Transverse colon (tissue), 4 donors: Measurements from ENCODE around the gene DDB1. TPM values are rescaled to one million over a fixed set of nuclear protein-coding genes. Genes with fewer than 3 reads are reported as not detected.

ENCODE experiments used
- DNase-seq: peaks from one replicate; pipeline ENCODE4 v3.0.0-alpha.2; 2019
- H3K27ac ChIP-seq, 4 donors: fragments of 200-600 bp; sonication (generic); 2 replicates each; pipeline ENCODE4 v1.5.1; 2016 to 2018; ENCODE audit warnings: inconsistent platforms in 4 of 4
- H3K27me3 ChIP-seq: fragments of 200-600 bp; sonication (generic); 2 replicates; pipeline ENCODE4 v1.5.1; 2017; ENCODE audit warnings: inconsistent platforms
- H3K36me3 ChIP-seq, 4 donors: fragments of 200-600 bp; sonication (generic); 2 replicates each; pipeline ENCODE4 v1.5.1; 2017 to 2019; ENCODE audit warnings: inconsistent platforms in 4 of 4
- H3K4me1 ChIP-seq, 4 donors: fragments of 200-600 bp; sonication (generic); 2 replicates each; pipeline ENCODE4 v1.5.1; 2017 to 2020; ENCODE audit warnings: inconsistent platforms in 4 of 4
- H3K4me3 ChIP-seq, 4 donors: fragments of 200-600 bp; sonication (generic); 1 replicate in 1 of 4; 2 replicates in 3 of 4; pipeline versions ENCODE4 v1.5.1 to v1.6.1; 2017 to 2019; ENCODE audit warnings: inconsistent platforms in 4 of 4
- H3K9me3 ChIP-seq, 2 donors: fragments of 200-600 bp; sonication (generic); 2 replicates each; pipeline ENCODE4 v1.5.1; 2017 to 2019; ENCODE audit warnings: inconsistent platforms in 2 of 2
- EP300 ChIP-seq: sonication (generic); formaldehyde crosslinking; IDR thresholded peaks from one replicate; pipeline ENCODE4 v1.6.1; 2017; ENCODE audit warnings: antibody characterized with exemption, low read depth
- POLR2A ChIP-seq: fragments of 450-650 bp; IDR thresholded peaks from one replicate; pipeline ENCODE4 v1.6.1; 2016; ENCODE audit warnings: antibody characterized with exemption, mild to moderate bottlenecking, moderate library complexity
- POLR2AphosphoS5 ChIP-seq, 3 donors: sonication (generic); formaldehyde crosslinking; IDR thresholded peaks; one replicate each; pipeline ENCODE4 v1.6.1; 2016; ENCODE audit warnings: antibody characterized with exemption in 3 of 3
- WGBS, 2 donors: methylation state at CpG; one replicate each; pipeline ENCODE4 v1.1.5; 2018; ENCODE audit warnings: low coverage in 1 of 2; 5-methylcytosine and 5-hydroxymethylcytosine counted together
- in situ Hi-C, 4 donors: fragments of 200-750 bp; cut with MboI; loops; one replicate each; pipeline versions ENCODE4 v1.15.0 to v1.15.1; 2017; ENCODE audit warnings: low sequenced_read_pairs in 3 of 4, low pct_ligation_motif_present in 1 of 4, low pct_unique_long_range_greater_than_20kb in 1 of 4
- intact Hi-C: fragments of 100-400 bp; cut with DNase I; formaldehyde crosslinking; loops from one replicate; pipeline ENCODE4 v1.15.1; 2023; ENCODE audit warnings: low total_unique reads
- total RNA-seq, 4 donors: library from RNA; depleted of rRNA; stranded (reverse); fragments of >200 nt; gene quantifications; one replicate each; pipeline ENCODE4 v1.1.0, GENCODE V29; 2016
- TF ChIP-seq, protein P1 (sequence below), 5 experiments: fragments of 200-600 bp in 3 of 5; fragments of 450-650 bp in 2 of 5; sonication (generic) in 3 of 5; IDR thresholded peaks; 1 replicate in 2 of 5; 2 replicates in 3 of 5; pipeline ENCODE4 v1.5.1; 2016 to 2017; ENCODE audit warnings: antibody characterized with exemption in 5 of 5, inconsistent platforms in 3 of 5, mild to moderate bottlenecking in 2 of 5, moderate library complexity in 1 of 5

Gene DDB1
- total RNA-seq, 4 donors from 2014 or later = 105 to 127 (median 123) TPM

DNA sequence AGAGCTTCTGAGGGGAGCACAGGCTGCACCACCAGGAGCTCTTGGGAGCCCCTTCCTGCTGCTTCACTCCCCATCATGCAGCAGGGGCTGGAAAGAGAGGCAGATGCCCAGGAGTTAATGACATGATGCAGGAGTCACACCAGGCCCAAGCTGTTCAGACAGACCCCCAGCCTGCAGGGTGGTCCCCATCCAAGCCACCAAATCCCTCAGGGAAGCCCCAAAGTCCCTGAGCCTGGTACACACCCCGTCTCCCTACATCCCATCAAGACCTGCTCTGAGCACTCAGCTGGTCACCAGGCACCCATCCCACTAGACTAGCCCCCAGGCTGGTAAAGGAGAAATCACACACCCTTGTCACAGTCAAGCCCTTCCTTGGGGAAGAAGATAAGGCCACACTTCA, 17.4 kb upstream of the DDB1 start:
- intact Hi-C loops = no loop called here
- TF ChIP-seq POLR2AphosphoS5 (IDR thresholded peaks at IDR 0.05) = no peak
- TF ChIP-seq, protein P1, sequence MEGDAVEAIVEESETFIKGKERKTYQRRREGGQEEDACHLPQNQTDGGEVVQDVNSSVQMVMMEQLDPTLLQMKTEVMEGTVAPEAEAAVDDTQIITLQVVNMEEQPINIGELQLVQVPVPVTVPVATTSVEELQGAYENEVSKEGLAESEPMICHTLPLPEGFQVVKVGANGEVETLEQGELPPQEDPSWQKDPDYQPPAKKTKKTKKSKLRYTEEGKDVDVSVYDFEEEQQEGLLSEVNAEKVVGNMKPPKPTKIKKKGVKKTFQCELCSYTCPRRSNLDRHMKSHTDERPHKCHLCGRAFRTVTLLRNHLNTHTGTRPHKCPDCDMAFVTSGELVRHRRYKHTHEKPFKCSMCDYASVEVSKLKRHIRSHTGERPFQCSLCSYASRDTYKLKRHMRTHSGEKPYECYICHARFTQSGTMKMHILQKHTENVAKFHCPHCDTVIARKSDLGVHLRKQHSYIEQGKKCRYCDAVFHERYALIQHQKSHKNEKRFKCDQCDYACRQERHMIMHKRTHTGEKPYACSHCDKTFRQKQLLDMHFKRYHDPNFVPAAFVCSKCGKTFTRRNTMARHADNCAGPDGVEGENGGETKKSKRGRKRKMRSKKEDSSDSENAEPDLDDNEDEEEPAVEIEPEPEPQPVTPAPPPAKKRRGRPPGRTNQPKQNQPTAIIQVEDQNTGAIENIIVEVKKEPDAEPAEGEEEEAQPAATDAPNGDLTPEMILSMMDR (IDR thresholded peaks at IDR 0.05) = no peak
- TF ChIP-seq POLR2A = no peak
- no peak for TF ChIP-seq EP300
- Histone ChIP-seq H3K4me1 (peaks cover 0 to 30% (median 12%) of the 10 kb centered on the region in 4 donors), H3K36me3 (peaks cover 0 to 21% (median 10%) of the 10 kb centered on the region in 4 donors), H3K27me3 (no peaks in the 10 kb centered on the region), H3K27ac (no peak overlapping the region), H3K4me3 (no peak overlapping the region), H3K9me3 (no peaks in the 10 kb centered on the region)
- in situ Hi-C loops = no loop called here
- DNase-seq = no peak
- 100% methylated on average over 1 of the region's 1 CpG; no CpG with 5 or more reads in 1 of the 2 donors for WGBS, 2 donors

DNA sequence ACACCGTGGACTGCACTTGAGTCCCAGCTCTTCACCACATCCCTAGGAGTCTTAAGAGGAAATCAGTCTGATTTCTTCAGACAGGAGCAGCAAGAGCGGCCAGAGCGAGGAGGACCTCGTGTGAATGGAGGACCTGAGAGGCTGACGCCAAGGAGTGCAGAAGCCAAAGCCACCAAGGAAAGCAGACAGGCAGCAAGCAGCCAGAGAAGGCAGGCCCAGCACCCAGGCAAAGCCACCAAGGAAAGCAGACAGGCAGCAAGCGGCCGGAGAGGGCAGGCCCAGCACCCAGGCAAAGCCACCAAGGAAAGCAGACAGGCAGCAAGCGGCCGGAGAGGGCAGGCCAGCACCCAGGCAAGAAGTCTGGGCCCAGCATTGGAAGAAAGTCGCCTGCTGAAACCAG, 17.0 kb upstream of the DDB1 start:
- H3K27me3 ChIP-seq = no peaks in the 10 kb centered on the region
- no peaks in the 10 kb centered on the region for H3K9me3 ChIP-seq
- DNase-seq = no peak
- WGBS, 2 donors = 92% methylated on average over 10 of the region's 10 CpGs; no CpG with 5 or more reads in 1 of the 2 donors
- in situ Hi-C loops = loop anchor here in 1 of 4 donors (25.0 kb wide), 1 partner anchor 513 kb away; the partner anchor contains the start of gene CCDC86
- intact Hi-C loops = no loop called here
- no peak overlapping the region for H3K27ac ChIP-seq
- TF ChIP-seq, protein P1 (IDR thresholded peaks at IDR 0.05) = no peak
- TF ChIP-seq POLR2A = no peak
- no peak for TF ChIP-seq EP300
- no peak for TF ChIP-seq POLR2AphosphoS5 (IDR thresholded peaks at IDR 0.05)
- peaks cover 0 to 30% (median 12%) of the 10 kb centered on the region in 4 donors for H3K4me1 ChIP-seq
- no peak overlapping the region for H3K4me3 ChIP-seq
- H3K36me3 ChIP-seq = peaks cover 0 to 21% (median 10%) of the 10 kb centered on the region in 4 donors

DNA sequence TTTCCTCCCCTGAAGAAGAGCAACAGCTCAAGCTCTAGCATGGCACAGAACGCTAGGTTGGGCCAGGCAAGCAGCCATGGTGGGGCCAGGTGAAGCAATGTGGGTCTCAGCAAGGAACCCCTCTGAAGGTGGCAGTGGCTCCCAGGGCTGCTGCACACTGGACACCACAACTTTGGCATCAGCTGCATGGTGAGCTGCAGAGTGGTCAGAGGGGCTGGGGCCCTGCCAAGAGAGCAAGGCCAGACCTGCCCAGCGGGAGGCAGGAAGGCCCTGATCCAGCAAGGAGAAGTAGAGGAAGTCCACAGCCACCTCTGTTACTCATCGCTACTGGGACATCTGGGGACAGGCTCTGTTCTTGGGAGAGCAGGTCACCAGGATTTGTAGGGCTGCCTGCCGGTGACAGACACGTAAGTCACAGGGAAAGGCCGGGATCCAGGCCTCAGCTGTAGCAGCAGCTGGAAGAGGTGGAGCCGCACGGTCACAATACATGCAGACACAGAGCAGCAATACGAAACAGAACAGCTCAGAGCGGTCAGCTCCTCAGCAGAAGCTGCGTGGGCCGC, 16.4 kb upstream of the DDB1 start:
- intact Hi-C loops (no loop called here), in situ Hi-C loops (loop anchor here in 1 of 4 donors (25.0 kb wide), 1 partner anchor 512 kb away; the partner anchor contains the start of gene CCDC86)
- Histone ChIP-seq H3K27me3 (no peaks in the 10 kb centered on the region), H3K9me3 (no peaks in the 10 kb centered on the region), H3K4me3 (no peak overlapping the region), H3K4me1 (peaks cover 0 to 26% (median 11%) of the 10 kb centered on the region in 4 donors), H3K36me3 (peaks cover 0 to 21% (median 10%) of the 10 kb centered on the region in 4 donors), H3K27ac (no peak overlapping the region)
- 90% methylated on average over 12 of the region's 12 CpGs; no CpG with 5 or more reads in 1 of the 2 donors for WGBS, 2 donors
- TF ChIP-seq, protein P1 (IDR thresholded peaks at IDR 0.05) = no peak
- no peak for TF ChIP-seq POLR2A
- no peak for DNase-seq

DNA sequence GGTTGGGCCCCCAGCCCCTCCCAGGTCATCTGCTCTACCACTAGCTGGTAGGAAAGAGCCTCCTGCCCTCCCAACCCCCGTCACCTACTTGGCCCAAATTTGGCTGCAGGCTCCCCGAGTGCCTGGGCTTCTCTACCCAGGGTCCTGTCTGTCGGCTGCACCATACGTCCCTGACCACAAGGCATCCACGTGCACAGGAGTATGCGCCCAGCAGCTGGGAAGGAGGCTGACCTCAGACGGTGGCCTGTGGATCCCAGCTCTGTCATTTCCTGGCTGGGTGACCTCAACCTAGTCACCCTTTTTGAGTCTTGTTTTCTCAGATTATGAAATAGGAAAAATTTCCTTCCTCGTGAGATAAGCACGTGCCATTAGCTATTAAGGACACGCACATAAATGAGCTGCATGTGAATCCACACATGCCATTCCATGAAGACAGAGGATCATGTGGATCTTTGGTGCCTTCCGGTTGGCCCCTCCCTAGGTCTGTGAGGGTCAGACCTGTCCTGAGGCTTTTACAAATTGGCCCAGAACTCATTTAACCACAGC, 15.1 kb upstream of the DDB1 start:
- in situ Hi-C loops = loop anchor here in 1 of 4 donors (25.0 kb wide), 1 partner anchor 511 kb away; the partner anchor contains the start of gene CCDC86
- no peak overlapping the region for H3K4me3 ChIP-seq
- DNase-seq = no peak
- H3K27me3 ChIP-seq = no peaks in the 10 kb centered on the region
- peaks cover 0 to 20% (median 7%) of the 10 kb centered on the region in 4 donors for H3K36me3 ChIP-seq
- TF ChIP-seq, protein P1 (IDR thresholded peaks at IDR 0.05) = no peak
- TF ChIP-seq POLR2AphosphoS5 (IDR thresholded peaks at IDR 0.05) (no peak), POLR2A (no peak), EP300 (no peak)
- no peaks in the 10 kb centered on the region for H3K9me3 ChIP-seq
- no peak overlapping the region for H3K27ac ChIP-seq
- intact Hi-C loops = no loop called here
- peaks cover 0 to 14% (median 7%) of the 10 kb centered on the region in 4 donors for H3K4me1 ChIP-seq
- WGBS, 2 donors = 68% methylated on average over 11 of the region's 11 CpGs; no CpG with 5 or more reads in 1 of the 2 donors
